NCI-H1694 (cell line): ENCODE data around the gene DPYD.
"Not testable (repeated sequence)": the region's sequence is repeated elsewhere in the genome, so short reads cannot be mapped to it uniquely, and the experiment has no call there.

ENCODE experiments used
- DNase-seq: peaks from one replicate; lab custom pipeline; 2025; lab: John Stamatoyannopoulos, UW

The DPYD gene

GRCh38 chr1:97364086-97364485, 556.7 kb downstream of the DPYD start:
- no peak for DNase-seq

DNA sequence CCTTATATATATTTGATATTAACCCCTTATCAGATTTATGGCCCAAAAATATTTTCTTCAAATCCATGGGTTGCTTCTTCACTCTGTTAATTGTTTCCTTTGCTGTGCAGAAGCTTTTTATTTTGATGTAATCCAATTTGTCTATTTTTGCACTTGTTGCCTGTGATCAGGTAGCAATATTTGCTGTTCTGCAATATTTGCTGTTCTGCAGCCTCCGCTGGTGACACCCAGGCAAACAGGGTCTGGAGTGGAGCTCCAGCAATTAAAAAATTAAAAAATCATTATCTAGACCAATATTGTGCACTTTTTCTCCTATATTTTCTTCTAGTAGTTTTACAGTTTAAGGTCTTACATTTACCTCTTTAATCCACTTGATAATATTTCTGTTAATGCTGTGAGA, 564.5 kb downstream of the DPYD start:
- DNase-seq, result no peak

DNA sequence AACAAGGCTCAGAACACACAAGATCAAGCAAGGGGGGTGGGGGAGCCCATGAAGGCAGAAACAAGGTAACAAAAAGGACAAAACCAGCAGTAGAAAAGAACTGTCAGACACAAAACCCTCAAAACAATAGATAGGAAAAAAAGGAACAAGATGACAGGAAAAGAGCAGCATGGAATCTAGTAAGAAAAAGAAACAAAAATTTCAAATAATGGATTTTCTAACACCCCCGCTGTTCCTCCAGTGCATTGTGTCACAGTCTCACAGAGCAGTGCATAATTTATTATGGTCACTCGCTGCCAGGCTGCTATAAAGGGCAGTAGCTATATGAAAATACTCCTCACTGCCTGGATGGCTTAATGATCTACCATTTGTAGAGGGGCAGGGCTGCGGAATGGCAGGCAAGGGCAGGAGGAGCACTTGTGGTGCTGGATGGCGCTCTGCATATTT, 567.9 kb downstream of the DPYD start:
- DNase-seq, result no peak

DNA sequence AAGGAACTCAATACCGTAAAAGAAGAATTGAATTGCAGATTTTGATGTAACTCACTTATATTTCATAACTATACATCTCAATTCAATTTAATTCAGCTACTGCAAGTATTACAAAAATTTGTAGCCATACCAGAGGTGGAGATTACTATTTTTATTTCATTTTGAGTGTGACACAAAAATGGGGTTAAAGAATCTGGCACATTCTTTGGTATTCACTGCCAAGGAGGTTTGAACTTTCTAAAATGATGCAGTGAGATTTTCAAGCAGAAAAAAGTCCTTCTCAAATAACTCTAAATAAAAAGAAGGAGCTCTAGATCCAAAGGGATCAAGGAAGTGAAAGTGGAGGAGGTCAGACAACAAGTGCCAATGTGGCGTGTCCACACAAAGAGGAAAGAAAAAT, 569.0 kb downstream of the DPYD start:
- no peak for DNase-seq

DNA sequence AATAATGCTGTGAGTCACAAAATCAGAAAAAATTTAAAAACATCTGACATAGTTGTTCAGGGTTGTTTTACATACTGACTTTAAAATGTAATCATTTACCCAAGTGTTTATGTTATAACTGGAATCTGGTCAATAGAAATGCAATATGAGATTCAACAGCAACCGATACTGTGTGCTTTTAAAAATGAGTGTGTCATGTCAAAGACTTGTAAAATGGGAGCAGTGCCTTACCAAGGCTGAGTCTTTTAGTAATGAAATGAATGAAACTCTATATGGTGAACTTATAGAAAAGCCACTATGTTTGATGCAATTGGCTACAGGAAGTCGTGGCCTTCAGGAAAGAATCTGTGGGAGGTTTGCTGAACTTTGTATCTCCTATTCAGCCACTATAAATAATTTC, 570.2 kb downstream of the DPYD start:
- no peak for DNase-seq

DNA sequence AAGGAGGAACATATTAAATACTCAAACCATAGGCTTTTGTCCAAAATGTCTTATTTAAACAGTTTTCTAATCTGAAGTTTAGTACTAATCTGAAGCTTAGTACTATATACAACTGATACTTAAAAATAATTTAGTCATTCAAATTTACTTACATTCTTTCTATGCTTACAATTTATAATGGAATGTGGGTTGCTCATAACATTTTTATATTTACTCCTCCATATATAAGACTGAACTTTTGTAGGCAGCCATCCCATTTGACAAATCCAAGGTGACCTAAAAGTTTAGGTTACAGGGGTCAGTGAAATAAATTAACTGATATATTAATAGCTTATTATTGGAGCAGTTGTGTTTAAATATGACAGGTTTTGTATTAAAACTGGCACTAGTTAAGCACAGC, 570.6 kb downstream of the DPYD start:
- no peak for DNase-seq

DNA sequence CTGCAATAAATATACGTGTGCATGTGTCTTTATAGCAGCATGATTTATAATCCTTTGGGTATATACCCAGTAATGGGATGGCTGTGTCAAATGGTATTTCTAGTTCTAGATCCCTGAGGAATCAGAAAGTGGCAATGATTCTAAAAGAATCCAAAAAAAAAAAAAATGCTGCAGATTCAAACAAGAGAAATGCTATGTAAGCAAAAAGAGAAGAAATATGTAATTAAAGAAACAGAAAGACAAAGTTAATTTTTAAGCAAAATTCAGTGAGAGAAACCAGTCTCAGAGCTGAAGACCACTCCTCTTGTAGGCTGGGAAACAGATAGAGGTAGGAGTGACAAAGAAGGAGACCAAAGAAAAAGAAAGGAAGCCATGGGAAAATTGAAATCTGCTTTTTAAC, 571.0 kb downstream of the DPYD start:
- DNase-seq, result not testable (repeated sequence)

DNA sequence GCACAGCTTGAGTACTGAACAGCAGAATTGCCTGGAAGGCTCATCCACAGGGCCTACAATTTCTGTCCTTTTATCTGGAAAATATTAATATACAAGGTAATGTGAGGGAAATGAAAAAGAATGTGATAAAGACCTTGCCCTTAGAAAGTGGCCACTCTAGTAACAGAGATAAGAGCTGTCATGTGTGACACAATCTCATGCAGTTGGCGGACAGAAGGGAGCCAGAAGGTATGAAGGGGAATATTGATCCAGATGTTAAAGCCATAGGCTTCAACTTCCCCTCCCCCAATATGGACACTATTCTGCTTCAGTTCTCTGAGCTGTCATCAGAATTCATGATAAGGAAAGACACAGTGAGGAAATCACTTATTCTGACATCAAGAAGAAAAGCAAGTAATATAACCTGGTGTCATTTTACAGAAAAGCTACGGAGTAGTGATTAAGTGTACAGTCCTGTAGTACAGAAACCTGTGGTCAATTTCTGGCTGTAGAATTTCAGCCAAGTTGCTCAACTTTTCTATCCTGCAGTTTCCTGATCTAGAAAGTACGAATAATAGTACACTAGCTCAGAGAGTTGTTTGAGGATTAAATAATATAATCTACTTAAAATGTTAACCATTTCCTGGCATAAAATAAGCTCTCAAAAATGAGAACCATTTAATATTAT, 572.1 kb downstream of the DPYD start:
- no peak for DNase-seq

DNA sequence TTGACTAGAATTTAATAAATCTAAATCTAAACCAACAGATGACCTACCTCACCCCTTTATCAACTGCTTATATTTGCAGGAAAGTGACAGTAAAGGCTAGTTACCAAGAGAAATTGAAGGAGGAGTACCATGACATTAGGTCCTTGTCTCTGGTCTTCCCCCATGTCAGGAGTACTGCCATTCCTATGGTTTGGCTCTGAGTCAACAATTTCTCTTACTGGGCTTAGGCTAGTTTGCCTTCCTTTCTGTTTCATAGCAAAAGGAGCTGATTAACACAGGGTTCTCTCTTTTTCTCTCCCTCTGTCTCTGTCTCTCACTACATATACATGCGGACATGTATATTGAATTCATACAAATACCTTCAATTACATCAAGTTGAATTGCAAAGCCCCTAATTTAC, 579.9 kb downstream of the DPYD start:
- no peak for DNase-seq

DNA sequence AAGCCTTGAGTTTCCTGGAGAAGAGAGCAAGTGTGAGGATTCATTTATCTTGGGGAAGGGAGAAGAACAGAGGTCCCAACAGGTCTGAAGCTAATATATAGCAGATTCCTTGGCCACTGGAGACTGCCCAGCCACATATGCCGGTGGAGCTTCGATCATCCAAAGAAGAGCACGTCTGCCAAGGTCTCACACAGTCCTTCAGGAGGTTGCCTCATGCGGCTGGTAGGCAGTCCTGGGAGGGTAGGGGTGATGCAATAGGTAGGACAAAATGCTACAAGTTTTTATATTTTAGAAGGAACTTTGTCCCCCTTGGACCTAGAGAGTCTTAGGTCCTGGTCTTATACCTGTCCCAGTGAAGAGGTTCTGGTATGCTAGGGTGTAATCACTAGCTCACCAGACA, 582.5 kb downstream of the DPYD start:
- DNase-seq, result no peak

- no peak for DNase-seq
These were observed 583.4 kb downstream of the DPYD start for GRCh38 chr1:97337250-97338030.

DNA sequence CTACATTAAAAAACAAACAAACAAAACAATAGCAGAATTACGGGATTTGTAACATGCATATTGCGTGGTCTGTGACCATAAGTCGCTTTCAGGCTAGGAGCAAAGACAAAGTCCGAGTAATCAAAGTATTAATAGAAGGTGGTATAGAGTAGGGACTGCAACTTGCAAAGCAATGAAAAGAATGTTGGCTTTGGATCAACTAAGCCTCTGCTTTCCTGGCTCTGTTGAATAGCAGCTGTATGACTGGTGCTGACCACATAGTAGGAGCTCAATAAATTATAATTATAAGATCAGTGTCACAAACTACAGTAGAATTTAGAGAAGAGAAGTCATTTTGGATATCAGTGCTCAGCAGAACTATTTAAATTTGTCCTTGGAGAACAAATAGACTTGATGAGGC, 586.4 kb downstream of the DPYD start:
- no peak for DNase-seq

DNA sequence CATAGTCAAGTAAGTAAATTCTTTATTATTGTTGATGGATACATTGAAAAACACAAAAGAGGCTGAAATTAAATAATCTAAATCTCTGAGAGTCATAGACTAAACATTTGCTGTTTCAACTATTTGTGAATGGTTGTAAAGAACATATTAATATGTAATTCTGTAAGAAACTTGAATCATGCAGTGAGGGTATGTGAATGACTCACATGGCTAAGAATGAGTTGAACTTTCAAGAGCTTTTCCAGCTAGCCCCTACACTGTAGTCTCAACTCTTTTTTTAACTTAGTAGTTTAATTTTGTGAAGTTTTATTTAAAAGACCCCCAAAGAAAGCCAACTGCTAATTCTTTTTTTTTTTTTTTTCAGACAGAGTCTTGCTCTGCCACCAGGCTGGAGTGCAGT, 588.1 kb downstream of the DPYD start:
- no peak for DNase-seq

GRCh38 chr1:97331165-97331564, 589.7 kb downstream of the DPYD start:
- DNase-seq, result no peak

DNA sequence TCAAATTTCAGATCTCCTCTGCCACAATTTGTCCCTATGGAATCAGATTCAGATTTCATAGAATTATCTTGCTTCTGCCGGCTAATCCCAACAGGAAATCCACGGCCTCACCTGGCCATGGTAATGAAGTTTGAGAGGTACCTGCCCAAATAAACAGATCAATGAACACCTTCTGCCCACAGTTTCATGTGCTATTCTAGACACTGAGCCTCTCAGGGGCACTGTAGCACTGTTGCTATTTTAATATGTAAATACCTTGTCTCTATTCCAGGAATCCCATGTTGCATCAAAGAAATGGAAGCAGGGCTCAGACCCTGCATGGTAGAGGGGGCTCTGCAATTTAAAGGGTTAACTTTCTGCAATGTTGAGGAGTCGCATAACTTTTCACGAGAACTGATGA, 606.1 kb downstream of the DPYD start:
- no peak for DNase-seq

DNA sequence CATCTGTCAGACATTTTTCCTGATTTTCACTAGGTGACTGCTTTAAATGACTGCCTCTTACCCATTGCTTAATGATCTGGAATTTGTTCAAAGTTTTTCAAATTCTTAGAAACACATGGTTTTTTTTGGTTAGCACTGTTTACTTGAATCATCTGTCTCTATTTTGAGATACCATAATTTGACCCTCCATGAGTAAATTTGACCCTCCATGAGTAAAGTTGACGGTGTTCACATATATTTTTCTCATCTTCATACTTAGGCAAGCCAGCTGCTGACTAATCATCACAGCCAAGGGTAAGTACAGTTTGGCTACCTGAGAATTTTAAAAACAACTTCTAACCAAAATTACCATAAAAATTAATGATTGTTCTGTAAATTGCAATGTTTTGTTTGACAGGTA, 612.7 kb downstream of the DPYD start:
- DNase-seq, result no peak

DNA sequence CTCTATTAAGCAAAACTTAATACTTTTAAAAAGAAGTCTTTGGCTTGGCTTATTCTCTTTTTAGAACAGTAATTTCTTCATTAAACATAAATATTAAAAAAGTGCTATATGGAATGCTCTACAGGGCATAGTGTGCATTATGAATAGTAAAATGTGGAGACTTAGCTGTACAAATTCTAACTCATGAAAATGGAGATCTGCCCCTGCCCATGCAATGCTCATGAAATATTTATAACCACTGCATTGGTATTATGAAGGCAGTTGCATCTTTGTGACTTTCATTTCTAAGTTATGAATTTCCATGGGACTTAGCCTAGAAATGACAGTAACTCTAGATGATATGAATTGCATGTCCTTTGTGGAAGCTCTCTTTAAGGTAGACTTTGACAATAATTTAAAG, 613.3 kb downstream of the DPYD start:
- no peak for DNase-seq

- no peak for DNase-seq
These were observed 613.7 kb downstream of the DPYD start for GRCh38 chr1:97307151-97307550.

- DNase-seq, result no peak
These were observed 614.3 kb downstream of the DPYD start for GRCh38 chr1:97306504-97306903.

DNA sequence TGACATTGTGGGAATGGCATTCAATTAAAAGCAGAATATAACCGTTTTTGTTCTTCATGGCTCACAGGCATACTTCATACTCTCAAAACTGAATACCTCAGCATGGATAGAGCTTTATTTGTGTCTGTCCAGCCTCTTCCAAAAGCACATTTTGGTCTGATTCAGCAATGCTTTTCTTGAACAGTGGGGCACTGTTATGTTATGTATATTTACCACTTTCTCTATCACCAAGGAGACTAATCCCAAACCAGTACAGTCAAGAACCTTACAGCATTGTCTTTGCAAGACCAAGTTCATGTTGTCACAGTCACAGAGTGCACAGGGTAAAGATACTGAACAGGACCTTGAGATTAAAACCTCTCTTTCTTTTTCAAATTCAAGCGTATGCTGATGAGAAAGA, 616.5 kb downstream of the DPYD start:
- DNase-seq, result no peak

DNA sequence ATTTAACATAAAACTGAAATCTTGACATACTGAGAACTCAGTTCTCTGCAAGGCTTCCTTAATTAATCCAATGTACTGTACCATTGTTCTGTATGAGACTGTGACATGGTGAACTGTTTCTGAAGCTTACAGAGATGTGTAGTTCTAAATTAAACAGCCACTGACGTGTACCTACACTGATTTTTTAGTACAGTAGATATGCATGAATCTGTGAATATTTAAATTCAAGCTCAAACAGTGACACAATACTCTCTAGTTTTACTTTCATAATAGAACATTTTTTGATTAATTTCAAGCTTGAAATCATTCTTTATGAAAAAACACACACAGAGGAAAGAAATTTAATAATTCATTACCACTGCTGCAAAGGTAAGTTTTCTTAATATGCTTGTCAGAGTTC, 621.9 kb downstream of the DPYD start:
- DNase-seq, result no peak

DNA sequence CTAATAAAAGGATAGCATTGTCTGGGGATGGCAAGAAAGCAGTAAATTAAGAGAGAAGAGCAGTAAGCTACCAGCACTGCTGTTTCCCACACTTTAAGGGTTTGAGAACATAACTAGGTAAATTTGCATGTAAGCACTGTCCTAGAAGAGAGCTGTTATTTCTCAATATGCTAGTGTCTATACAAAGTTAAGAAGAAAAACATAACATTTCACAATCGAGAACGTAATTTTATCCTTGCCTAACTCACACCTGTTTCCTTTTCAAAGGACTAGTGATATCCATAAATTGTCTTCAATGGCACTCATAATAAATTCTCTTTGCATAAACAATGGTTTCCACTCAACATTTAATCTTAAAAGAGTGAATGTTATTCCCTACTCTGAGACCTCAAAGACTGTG, 623.2 kb downstream of the DPYD start:
- no peak for DNase-seq

GRCh38 chr1:97281962-97282361, 638.9 kb downstream of the DPYD start:
- no peak for DNase-seq
